Keratinocyte (primary cell): Measurements from ENCODE around the gene TM7SF3.
"Not testable (repeated sequence)": the region's sequence is repeated elsewhere in the genome, so short reads cannot be mapped to it uniquely, and the experiment has no call there.

Source experiments
- EZH2 ChIP-seq: IDR thresholded peaks from one replicate; pipeline ENCODE4 v1.6.1; 2012; ENCODE audit warnings: inconsistent platforms, mild to moderate bottlenecking, low read length, moderate library complexity
- TF ChIP-seq, protein P1 (sequence below), 3 experiments: IDR thresholded peaks in 1 of 3; conservative IDR thresholded peaks in 1 of 3; optimal IDR thresholded peaks in 1 of 3; 2 replicates in 2 of 3; 3 replicates in 1 of 3; pipeline versions ENCODE3 to v1.5.1; 2011; ENCODE audit warnings: low read length in 3 of 3, mild to moderate bottlenecking in 3 of 3, moderate library complexity in 2 of 3, control low read depth in 1 of 3, inconsistent platforms in 1 of 3; ENCODE audit not compliant: insufficient read depth in 2 of 3; ENCODE audit errors: extremely low read depth in 1 of 3

DNA sequence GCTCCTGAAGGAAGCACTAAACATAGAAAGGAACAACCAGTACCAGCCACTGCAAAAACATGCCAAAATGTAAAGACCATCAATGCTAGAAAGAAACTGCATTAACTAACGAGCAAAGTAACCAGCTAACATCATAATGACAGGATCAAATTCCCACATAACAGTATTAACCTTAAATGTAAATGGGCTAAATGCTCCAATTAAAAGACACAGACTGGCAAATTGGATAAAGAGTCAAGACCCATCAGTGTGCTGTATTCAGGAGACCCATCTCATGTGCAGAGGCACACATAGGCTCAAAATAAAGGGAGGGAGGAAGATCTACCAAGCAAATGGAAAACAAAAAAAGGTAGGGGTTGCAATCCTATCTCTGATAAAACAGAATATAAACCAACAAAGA, 27.8 kb upstream of the TM7SF3 start:
- TF ChIP-seq, protein P1, sequence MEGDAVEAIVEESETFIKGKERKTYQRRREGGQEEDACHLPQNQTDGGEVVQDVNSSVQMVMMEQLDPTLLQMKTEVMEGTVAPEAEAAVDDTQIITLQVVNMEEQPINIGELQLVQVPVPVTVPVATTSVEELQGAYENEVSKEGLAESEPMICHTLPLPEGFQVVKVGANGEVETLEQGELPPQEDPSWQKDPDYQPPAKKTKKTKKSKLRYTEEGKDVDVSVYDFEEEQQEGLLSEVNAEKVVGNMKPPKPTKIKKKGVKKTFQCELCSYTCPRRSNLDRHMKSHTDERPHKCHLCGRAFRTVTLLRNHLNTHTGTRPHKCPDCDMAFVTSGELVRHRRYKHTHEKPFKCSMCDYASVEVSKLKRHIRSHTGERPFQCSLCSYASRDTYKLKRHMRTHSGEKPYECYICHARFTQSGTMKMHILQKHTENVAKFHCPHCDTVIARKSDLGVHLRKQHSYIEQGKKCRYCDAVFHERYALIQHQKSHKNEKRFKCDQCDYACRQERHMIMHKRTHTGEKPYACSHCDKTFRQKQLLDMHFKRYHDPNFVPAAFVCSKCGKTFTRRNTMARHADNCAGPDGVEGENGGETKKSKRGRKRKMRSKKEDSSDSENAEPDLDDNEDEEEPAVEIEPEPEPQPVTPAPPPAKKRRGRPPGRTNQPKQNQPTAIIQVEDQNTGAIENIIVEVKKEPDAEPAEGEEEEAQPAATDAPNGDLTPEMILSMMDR (optimal IDR thresholded peaks at IDR 0.05 in 1 of 3, IDR thresholded peaks at IDR 0.05 in 1 of 3, conservative IDR thresholded peaks at IDR 0.05 in 1 of 3; ENCODE audit: extremely low read depth in 1 of 3, insufficient read depth in 2 of 3, low read length in 3 of 3) = not testable (repeated sequence)
- not testable (repeated sequence) for TF ChIP-seq EZH2
